Loucy (cell line): Measurements from ENCODE around the gene TUBA8.
"Not testable (repeated sequence)": the region's sequence is repeated elsewhere in the genome, so short reads cannot be mapped to it uniquely, and the experiment has no call there.

Experiments
- CTCF ChIP-seq: fragments of 200-600 bp; sonication (generic); conservative IDR thresholded peaks from 2 replicates; pipeline ENCODE4 v1.5.1; 2014; ENCODE audit warnings: mild to moderate bottlenecking, antibody characterized with exemption, low read length
- EZH2phosphoT487 ChIP-seq: fragments of 200-600 bp; IDR thresholded peaks from 2 replicates; pipeline ENCODE4 v1.6.1; 2018; ENCODE audit warnings: antibody characterized with exemption, mild to moderate bottlenecking, moderate library complexity, borderline replicate concordance

GRCh38 chr22:18073927-18074326 is 36.7 kb upstream of the TUBA8 start:
- not testable (repeated sequence) for TF ChIP-seq CTCF, EZH2phosphoT487
